Superior temporal gyrus (tissue), 1 donor: ENCODE measurements around the gene DUS1L.
A peak's percentile ranks its signal among the peaks of the same experiment; 100 is the strongest.

Source experiments
- DNase-seq: peaks from one replicate; pipeline ENCODE4 v3.0.0-alpha.2; 2016; ENCODE audit errors: extremely low spot score

DUS1L gene

GRCh38 chr17:82100502-82101298 lies 35.1 kb upstream of the DUS1L start:
- no peak for DNase-seq

GRCh38 chr17:82098939-82099763 lies 33.5 kb upstream of the DUS1L start:
- no peak for DNase-seq

- DNase-seq: peak; percentile 92
These were observed 32.8 kb upstream of the DUS1L start, which contains the start of gene FASN for GRCh38 chr17:82098169-82098938. FASN (minus strand) TSS chr17:82098236; CDS start chr17:82096445, 1,791 bp downstream.

GRCh38 chr17:82097919-82098168 lies 32.2 kb upstream of the DUS1L start:
- DNase-seq: no peak

GRCh38 chr17:82097184-82097918 lies 31.7 kb upstream of the DUS1L start:
- DNase-seq: no peak

GRCh38 chr17:82096709-82097183 lies 31.1 kb upstream of the DUS1L start:
- DNase-seq: no peak

- no peak for DNase-seq
These were observed 30.4 kb upstream of the DUS1L start for GRCh38 chr17:82095777-82096708.

GRCh38 chr17:82094931-82095776 lies 29.6 kb upstream of the DUS1L start:
- DNase-seq: no peak

GRCh38 chr17:82092995-82093751 lies 27.6 kb upstream of the DUS1L start:
- no peak for DNase-seq

- no peak for DNase-seq
These were observed 27.0 kb upstream of the DUS1L start for GRCh38 chr17:82092628-82092994.

GRCh38 chr17:82092094-82092586 lies 26.5 kb upstream of the DUS1L start:
- no peak for DNase-seq

- no peak for DNase-seq
These were observed 25.9 kb upstream of the DUS1L start for GRCh38 chr17:82091264-82092066.

- DNase-seq: no peak
These were observed 25.1 kb upstream of the DUS1L start for GRCh38 chr17:82090549-82091263.

GRCh38 chr17:82089723-82090548 lies 24.3 kb upstream of the DUS1L start:
- no peak for DNase-seq

- DNase-seq: no peak
These were observed 23.5 kb upstream of the DUS1L start for GRCh38 chr17:82088838-82089722.
